Kidney (tissue), 14 donors: Measurements from ENCODE around the gene C10orf90. TPM values are rescaled to one million over a fixed set of nuclear protein-coding genes. Genes with fewer than 3 reads are reported as not detected.

Source experiments
- DNase-seq, 5 donors: peaks; one replicate each; pipeline ENCODE4 v3.0.0-alpha.2; 2013 to 2020
- FAIRE-seq: peaks from 2 replicates; lab custom pipeline; 2012; peaks lifted over from hg19 to GRCh38; lab: Jason Lieb, UNC
- H3K27ac ChIP-seq, 2 donors: one replicate each; pipeline ENCODE4 v1.7.0; 2013; ENCODE audit warnings: low read depth in 2 of 2, low read length in 2 of 2, inconsistent platforms in 1 of 2
- H3K27me3 ChIP-seq: one replicate; pipeline ENCODE4 v1.7.1; 2013; ENCODE audit warnings: low read length, inconsistent platforms; ENCODE audit not compliant: control insufficient read depth, insufficient read depth
- H3K36me3 ChIP-seq, 3 donors: one replicate each; pipeline versions ENCODE4 v1.7.0 to v1.7.1; 2013; ENCODE audit warnings: low read length in 3 of 3, control low read depth in 1 of 3, inconsistent platforms in 1 of 3; ENCODE audit not compliant: insufficient read depth in 3 of 3, control insufficient read depth in 2 of 3
- H3K4me1 ChIP-seq, 3 donors: one replicate each; pipeline versions ENCODE4 v1.7.0 to v1.7.1; 2013; ENCODE audit warnings: low read length in 3 of 3, inconsistent platforms in 1 of 3, low read depth in 1 of 3; ENCODE audit not compliant: control insufficient read depth in 2 of 3, insufficient read depth in 2 of 3
- H3K4me3 ChIP-seq, 3 donors: one replicate each; pipeline versions ENCODE4 v1.7.0 to v1.8.1; 2013; ENCODE audit warnings: low read length in 3 of 3, control low read depth in 1 of 3, inconsistent platforms in 1 of 3
- H3K9ac ChIP-seq, 3 donors: one replicate each; pipeline versions ENCODE4 v1.7.0 to v1.7.1; 2013; ENCODE audit warnings: low read length in 3 of 3, control low read depth in 1 of 3, inconsistent platforms in 1 of 3
- H3K9me3 ChIP-seq, 3 donors: one replicate each; pipeline versions ENCODE4 v1.7.0 to v1.7.1; 2013; ENCODE audit warnings: low read length in 3 of 3, control low read depth in 1 of 3, inconsistent platforms in 1 of 3; ENCODE audit not compliant: control insufficient read depth in 2 of 3, insufficient read depth in 1 of 3
- CTCF ChIP-seq: IDR thresholded peaks from 3 replicates; pipeline ENCODE4 v1.5.1; 2012; ENCODE audit warnings: mild to moderate bottlenecking, moderate library complexity, borderline replicate concordance; ENCODE audit not compliant: insufficient read depth; ENCODE audit errors: extremely low read depth
- intact Hi-C: fragments of 100-400 bp; cut with DNase I; formaldehyde crosslinking; loops from one replicate; pipeline ENCODE4 v1.11.1; 2022
- polyA plus RNA-seq: library from polyadenylated mRNA; stranded (reverse); fragments of 350-450 nt; fragmentation: Illumina TruSeq; extraction: RNeasy Lipid Tissue Mini Kit (QIAGEN cat#74804); gene quantifications from one replicate; pipeline ENCODE4 v1.2.3, GENCODE V29; 2014; ENCODE audit warnings: low read depth, low replicate concordance; ENCODE audit not compliant: insufficient read depth
- total RNA-seq: library from RNA; stranded (reverse); fragmentation: NEBNext Ultra II Directional; extraction: Animal tissue kit (Norgen Biotek cat#: 25700); gene quantifications from one replicate; pipeline ENCODE4 v1.2.1, GENCODE V29; 2021
- donor health status: control.
- donor health status: control.
- donor health status: control.
- donor health status: control.
- donor health status: control.
- donor health status: DM: yes; HTN: yes; CAD: no.
- donor health status: Normal renal cell carcinoma (clear cell type).

C10orf90 gene
- total and polyA plus RNA-seq, 2 donors from 2014 or later, result 0.30 TPM; not detected in 1

GRCh38 chr10:126402721-126403695 is 267.5 kb downstream of the C10orf90 start:
- Histone ChIP-seq H3K9ac (no peak overlapping the region), H3K4me3 (no peak overlapping the region), H3K9me3 (no peaks in the 10 kb centered on the region), H3K36me3 (no peaks in the 10 kb centered on the region), H3K27ac (no peak overlapping the region), H3K27me3 (no peaks in the 10 kb centered on the region), H3K4me1 (no peaks in the 10 kb centered on the region)
- DNase-seq (no peak), FAIRE-seq (no peak)
- no peak for TF ChIP-seq CTCF
- intact Hi-C loops, result no loop called here

GRCh38 chr10:126400641-126401040 is 269.9 kb downstream of the C10orf90 start:
- intact Hi-C loops, result no loop called here
- TF ChIP-seq CTCF, result no peak
- no peak for DNase-seq
- no peak overlapping the region for H3K9ac ChIP-seq
- no peak overlapping the region for H3K4me3 ChIP-seq
- H3K36me3 ChIP-seq, result no peaks in the 10 kb centered on the region
- no peaks in the 10 kb centered on the region for H3K27me3 ChIP-seq
- no peak for FAIRE-seq
- no peaks in the 10 kb centered on the region for H3K4me1 ChIP-seq
- H3K27ac ChIP-seq, result no peak overlapping the region
- no peaks in the 10 kb centered on the region for H3K9me3 ChIP-seq

GRCh38 chr10:126398924-126399323 is 271.6 kb downstream of the C10orf90 start:
- Histone ChIP-seq H3K27ac (no peak overlapping the region), H3K4me1 (no peaks in the 10 kb centered on the region), H3K27me3 (no peaks in the 10 kb centered on the region), H3K36me3 (no peaks in the 10 kb centered on the region), H3K9me3 (no peaks in the 10 kb centered on the region), H3K4me3 (no peak overlapping the region), H3K9ac (no peak overlapping the region)
- no peak for TF ChIP-seq CTCF
- no peak for DNase-seq
- intact Hi-C loops, result no loop called here
- no peak for FAIRE-seq
